ENCODE measurements around the gene CD44.

CD44 gene

DNA sequence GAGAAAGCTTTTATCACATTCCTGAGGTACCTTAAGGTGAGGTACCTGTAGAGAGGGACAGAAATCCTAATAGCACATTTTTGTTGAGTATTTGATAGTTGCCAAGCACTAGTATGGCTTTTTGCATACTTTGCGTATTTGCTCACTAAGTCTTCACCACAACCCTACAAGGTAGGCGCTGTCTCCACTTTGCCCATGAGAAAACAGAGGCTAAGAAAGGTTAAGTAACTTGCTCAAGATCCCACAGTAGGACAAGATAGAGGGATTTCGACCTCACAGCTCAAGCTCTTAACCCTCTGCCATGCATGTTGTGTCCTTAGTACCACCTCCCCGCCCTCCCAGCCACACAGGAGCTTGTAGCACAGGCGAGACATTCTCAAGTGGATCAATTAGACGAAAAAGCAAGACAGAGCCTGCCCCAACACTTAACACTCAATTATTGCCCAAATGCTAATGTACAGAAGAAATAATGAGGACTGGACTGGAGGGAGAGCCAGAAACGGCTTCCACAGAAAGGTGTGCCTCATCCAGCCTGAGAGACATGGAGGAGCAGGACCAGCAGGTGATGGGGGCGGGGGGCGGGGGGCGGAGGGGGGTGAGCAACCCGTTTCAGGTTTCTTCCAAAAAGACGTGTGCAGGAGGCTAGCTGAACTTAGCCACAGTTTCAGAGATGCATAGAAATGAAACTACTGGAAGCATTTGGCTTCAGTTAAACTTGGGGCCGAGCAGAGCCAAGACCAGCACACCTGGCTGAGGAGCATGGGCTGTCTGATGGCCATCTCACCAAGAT is 26.7 kb upstream of the CD44 start:
- no peak for DNase-seq

DNA sequence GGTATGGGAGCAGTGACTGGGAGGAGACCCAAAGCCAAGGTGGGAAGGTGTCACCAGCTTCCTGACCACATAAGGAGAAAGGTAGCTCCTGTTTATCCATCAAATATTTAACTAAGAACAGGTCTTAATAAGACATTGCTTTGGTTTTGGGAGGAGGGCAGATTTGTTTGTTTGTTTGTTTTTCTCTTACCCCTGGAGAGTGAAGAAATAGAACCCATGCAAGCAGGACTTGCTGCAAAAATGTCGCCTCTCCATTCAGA is 26.2 kb upstream of the CD44 start:
- DNase-seq = no peak

DNA sequence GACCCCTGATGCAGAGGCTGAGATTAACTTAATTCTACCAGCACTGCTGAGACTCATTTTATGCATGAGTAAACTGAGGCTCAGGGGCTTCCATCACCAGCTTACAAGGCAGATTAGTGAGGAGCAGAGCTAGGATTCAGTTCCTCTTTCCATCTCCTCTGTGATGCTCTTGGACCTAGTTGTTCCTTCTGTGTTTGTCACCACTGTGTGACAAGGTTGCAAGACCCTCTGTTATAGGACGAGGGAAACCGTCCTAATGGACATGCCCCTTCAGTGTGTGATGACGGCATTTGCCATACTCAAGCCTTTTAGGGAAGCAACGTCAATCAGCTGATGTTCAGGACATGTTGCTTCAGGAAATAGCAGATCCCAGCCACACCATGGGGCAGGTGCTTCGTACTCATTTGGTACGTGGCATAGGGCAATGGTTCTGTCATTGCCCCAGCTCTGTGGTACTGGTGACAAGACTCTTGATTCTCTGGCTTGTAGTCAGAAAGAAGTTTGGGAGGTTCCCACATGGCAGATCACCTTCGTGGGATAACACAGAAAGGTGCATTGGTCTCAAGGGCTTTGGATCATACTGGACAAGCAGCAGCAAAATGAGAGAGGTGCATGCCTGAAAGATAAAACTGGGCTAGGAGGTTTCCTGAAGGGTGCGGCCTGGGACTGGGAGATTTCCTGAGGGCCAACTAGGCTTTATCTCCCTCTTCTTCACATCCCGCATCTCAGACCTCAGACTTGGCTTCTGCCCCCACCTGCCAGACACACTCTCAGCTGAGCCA is 23.9 kb upstream of the CD44 start:
- peak; percentile 36 to 69 for DNase-seq

DNA sequence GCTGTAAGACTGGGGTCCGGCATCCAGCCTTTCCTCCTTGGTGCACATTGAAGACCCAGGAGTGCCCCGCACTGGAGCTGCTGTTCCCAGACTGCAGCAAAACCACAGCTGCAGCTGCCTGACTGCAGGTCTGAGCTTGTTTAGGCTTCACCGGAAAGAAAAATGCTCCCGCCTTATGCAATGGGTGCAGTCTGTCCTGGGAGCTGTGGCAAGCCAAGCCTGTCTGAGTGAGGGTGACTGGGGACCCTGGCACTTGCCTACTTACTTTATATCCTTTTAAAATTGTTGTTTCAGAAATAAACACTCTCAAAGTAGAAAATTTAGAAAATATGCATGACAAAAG is 23.3 kb upstream of the CD44 start:
- DNase-seq = no peak

DNA sequence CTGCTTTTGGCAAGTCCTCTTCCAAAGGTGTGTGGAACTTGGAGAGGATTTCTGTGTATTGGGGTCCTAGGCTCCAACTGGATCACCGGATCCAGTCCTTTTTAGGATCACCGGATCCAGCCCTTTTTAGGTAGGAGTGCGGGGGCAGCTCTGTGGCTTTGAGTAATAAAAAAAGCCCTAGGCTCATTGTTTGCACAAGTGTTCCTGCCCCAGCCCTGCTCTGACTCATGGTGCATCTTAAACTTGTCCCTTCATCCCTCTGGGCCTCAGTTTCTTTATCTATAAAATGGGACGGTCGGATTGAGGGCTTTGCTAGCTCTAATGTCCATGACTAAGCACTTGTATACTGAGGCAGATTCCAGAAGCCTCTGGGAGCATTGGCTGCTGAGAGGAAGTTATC is 22.7 kb upstream of the CD44 start:
- peak in 1 of 2 donors; percentile 39 for DNase-seq

DNA sequence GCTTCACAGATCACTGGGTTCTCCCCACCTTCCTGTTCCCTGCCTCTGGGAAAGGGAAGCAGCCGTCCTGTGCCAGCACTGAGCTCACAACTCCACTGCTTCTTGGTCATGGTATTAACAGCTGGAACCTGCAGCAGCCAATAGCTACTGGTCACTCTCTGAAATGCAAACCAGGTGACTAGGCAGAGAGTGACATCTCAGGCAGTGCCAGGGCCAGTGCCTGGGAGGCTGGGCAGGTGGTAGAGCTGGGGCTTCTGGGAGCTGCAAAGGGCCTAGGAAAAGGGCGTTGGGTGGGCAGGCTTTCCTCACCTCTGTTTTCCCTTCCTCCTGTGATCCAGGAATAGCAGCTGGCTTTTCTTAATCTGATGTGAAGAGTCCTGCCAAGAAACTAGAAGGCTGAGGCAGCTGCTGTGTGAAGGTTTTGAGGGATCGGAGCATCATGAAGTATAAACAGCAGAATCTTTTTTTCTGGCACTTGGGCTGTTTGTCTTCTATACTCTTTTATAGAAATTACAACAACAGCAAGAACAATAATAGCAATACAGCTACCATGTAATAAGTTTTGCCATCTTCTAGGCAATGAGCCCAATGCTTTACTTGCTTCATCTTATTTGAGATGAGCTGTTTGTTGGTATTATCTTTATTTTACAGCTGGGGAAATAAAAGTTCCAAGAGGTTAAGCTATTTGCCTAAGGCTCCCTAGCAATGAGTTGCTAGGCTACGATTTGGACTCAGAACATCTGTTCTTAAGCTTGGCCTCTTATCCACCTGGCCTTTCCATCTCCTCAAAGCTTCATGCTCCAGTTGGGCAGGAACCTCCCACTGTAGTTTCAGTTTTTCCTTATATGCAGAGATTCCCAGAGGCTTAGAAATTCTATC is 22.0 kb upstream of the CD44 start:
- DNase-seq = peak in 1 of 2 donors; percentile 28

DNA sequence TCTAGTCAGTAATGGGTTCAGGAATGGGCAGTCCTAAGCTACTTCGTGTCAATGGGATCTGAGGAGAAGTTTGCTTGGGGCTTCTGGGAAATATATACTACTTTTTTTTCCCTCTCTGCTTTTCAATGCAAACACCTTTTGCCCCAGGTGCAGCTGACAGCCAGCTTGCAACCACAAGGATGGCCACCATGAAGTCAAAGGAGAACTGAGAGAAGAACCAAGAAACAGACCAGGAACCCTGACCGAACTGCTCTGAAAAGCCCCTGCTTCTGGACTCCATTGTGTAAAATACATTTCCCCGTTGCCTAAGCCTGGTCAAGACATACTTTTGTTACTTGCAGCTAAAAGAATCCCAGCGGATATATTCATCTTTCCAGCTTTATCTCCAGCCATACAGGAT is 20.1 kb upstream of the CD44 start:
- DNase-seq = no peak

DNA sequence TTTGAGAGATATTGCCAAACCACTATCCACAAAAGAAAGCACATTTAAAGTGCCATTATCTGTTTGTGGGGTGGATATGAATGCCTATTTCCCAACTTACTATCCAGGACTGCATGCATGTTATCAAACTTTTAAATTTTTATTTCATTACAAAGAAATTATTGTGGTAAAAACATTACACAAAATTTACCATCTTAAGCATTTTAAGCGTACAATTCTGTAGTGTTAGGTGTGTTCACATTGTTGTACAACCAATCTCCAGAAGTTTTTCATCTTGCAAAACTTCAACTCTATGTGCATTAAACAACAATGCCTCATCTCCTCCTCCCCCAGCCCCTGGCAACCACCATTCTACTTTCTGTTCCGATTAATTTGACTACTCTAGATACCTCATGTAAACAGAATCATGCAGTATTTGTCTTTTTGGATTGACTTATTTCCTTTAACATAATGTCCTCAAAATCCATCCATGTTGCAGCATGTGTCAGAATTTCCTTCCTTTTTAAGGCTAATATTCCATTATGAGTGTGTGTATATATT is 17.6 kb upstream of the CD44 start:
- no peak for DNase-seq

DNA sequence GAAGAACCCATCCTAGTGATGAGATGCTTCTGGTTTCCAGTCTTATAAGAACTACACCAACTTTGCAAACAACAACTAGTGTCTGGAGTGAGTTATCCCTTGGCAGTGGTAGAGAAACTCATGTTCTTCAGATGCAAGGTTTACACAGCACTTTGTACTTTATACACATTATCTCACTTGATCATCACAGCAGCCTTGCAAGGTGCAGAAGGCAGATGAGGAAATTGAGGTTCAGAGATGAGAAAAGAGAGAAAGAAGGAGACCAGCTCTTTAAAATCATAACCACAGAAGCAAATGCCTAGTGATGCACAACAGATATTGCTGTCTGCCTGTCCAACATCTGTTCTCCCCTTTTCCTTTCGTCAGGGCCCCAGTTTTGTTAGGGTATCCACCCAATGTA is 16.7 kb upstream of the CD44 start:
- DNase-seq = no peak

DNA sequence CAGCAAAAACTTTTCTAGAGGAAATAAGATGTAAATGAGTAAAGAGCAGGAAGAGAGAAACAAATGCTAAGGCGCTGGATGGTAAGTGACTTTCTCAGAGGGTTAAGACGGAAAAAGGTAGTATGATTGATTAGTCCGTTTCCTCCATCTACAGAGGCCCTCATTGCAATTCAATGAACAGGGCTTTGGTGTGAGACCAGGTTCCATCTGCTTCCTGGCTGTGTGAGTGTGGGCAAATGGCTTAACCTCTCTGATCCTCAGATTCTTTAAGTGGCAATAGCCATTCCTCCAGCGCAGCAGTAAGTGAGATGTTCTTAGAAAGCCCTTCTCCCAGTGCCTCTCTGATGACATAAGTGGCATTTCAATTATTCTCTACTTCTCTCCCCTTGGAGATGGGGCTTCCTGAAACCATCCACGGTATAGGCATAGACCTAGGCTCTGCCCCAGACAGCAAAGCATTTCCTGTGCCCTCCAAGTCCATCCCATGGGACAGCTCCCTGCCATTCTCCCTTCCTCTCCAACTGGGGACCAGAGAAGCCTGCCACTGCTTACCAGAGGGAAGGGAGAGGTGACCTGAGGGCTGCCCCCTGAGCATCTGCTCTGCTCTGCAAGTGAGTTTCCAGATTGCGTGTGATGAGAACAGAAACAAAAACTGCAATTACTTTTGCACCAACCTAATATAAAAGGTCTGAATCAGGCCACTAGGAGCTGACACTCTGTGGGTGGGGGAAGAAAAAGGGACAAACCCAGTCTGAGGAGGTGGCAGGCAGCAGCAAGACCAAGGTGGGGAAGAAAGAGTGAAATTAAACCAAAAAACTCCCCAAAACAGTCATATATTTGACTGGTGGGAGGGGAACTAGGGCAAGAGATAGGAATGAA is 12.7 kb upstream of the CD44 start:
- peak; percentile 90 to 97 for DNase-seq

DNA sequence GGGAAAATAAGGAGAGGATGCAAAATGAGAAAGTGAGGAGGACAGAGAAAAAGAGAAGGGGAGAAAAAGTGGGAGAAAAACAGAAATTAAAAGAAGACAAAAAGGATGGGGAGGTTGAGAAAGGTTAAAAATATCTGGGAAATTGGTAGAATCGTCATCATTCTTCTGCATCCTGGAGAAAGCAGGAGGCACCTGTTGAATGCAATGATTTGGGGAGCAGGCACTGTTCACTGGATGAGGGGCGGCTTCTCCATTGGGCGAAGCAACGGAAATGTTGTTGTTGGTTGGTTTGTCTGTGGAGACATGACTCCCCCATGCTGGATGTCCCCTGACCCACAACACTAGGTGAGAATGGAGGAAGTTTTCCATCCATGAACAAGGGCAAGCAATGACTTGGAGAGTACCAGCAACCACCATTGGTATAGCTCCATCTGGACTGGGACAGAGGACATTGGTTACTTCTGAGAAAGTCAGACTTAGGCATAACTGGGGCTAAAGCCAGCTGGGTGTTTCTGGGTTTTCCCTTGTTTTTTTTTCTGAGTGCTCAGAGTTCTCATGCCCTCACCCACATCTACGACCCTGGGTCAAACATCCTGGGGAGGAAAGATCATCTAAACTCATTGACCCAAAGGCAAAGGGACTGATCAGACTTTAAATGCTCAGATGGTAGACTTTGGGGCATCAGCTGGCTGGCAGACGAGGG is 11.9 kb upstream of the CD44 start:
- DNase-seq = peak; percentile 65 to 87

DNA sequence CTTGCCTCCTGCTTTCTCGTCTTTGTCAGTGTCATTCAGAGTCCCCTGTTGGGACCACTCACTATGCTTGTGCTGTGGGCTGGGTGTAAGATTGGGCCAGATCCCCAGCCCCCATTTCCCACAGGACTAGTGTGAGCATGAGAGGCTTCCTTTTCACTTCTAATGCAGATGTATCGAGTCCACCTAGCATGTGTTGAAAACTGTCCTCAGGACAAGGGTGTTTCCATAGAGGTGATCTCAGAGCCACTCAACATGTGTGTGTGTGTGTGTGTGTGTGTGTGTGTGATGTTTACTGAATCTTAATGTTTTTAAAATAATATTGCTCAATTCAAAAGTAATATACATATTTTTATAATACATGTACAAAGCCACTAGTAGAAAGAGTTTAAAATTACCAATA is 11.4 kb upstream of the CD44 start:
- DNase-seq = no peak

DNA sequence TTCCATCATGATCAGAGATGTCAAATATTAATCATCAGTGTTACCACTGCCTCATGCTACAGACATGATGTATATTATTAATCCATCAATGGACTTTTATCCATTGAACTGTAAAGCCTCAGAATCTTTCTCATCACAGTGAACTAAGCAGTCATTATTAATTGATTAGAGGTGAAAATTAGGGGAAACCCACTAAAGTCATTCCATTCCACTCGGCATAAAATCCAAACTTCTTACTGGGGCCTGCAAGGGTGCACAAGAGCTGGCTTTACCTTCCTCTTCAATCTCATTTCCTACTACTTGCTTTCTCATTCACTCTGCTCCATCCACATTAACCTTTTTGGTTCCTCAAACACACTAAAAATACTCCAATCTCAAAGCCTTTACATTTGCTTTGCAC is 7.9 kb upstream of the CD44 start:
- no peak for DNase-seq

DNA sequence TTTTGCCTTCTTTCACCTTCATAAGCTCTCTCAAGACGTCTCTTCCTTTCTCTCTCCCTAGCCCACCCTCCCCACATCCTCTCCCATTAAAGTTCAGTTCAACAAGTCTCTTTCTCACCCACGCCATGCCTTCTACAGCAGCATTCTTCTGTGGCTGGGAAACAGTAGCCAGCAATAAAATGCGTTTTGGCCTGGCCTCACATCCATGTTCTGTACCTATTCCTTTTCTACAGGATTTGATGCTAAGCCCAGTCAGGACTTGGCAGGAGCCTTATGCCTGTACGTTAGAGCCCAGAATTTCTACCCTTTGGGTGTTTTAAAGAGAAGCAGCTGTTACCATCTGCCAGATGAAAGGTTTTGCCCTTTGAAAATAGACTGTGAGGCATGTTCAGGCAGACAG is 7.1 kb upstream of the CD44 start:
- no peak for DNase-seq

DNA sequence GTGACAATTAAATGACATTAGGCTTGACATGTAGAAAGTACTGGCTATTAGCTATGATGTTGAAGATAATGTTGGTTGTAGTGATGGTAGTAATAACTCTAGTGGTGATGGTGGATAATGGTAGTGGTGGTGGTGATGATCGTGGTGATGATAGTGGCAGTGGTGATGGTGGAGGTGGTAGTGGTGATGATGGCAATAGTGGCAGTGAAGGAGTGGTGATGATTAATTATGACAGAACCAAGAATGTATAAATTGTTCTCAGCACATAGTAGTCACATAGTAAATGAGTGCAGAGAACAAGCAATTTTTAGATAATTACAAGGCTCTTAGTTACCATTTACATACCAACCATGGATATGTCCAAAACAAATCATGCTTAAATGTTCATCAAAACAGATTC is 5.3 kb upstream of the CD44 start:
- DNase-seq = no peak

DNA sequence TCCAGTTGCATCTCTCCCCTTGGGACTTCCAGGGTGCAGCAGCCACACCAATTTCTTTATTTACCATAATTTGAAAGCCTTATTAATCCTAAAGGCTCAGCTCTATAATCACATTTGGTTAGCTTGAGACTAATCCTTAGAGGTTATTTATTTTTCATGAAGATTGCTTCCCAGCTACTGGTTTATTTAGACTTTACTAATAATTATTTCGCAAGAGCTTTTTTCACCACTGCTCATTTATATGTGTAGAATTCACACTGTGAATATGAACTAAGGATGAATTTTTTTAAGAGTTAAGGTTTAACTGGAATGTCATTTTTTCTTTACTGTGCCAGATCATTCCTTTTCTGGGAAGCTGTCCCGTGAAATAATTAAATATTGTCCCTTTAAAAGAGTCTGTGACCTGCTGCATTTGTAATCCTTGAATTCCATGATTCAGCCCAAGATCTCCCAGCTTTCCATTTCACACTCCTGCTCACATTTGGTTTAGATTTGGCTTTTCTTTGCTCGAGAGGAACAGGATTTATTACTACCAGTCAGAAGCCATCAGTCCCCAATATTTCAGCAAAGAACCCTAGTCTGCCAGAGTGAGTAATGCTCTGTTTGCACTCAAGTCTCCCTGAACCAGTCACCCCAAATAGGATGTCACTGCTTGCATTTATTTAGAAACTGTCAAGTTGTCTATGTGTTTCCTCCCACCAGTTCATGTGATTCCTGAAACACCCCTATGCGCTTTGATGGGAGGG is 4.4 kb upstream of the CD44 start:
- DNase-seq = peak; percentile 62 to 96

DNA sequence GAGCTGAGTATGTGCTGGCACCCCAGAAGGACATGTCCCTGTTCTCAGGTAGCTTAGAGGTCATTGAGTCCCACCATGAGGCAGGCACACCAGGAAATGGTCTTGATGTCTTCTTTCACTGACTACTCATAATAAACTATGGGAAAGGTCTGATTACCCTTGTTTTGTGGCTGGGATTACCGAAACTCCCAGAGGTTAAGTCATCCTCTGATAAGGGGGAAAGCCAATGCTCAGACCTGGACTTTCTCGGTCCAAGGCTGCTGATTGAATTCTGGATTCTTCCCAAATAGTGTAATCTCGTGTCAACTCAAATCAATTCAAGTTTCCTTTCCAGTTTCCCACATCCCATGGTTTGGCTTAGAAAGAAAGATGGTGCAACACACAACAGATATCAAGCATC is 3.7 kb upstream of the CD44 start:
- peak; percentile 36 to 85 for DNase-seq

DNA sequence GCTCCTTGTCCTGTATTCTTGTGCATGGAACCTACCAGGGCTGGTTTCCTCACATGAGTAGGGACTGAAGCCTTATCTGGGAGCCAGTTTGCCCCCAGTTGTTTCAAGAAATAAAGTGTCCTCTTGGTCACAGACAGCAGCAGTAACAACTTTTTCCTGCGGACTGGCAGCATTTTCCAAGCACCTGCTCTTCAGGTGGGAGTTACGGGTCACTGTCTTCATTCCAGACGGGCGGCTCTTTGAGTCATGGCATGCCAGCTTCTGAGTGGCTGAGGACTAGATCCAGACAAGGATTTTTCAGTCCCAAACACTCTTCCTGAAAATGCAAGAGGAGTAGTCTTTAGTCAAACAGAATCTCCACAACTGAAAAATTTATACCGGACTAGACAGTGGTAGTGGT is 2.7 kb upstream of the CD44 start:
- DNase-seq = no peak

DNA sequence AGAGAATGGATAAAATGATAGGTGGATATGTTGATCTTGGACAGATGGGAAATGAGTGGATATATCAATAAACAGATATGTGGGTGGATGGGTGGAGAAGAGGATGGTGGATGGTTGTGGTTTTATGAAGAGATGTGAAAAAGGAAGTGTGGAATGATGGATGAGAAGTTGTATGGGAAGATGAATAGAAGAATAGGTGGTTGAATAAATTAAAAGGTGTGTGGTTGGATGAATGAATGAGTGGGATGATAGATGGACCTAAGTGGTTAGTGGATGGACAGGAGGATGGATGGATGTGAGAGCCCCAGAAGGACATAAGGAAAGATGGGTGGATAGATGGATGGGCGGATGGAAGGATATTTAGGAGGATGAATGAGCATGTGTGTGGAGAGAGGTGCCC is 913 bp upstream of the CD44 start:
- DNase-seq = no peak

DNA sequence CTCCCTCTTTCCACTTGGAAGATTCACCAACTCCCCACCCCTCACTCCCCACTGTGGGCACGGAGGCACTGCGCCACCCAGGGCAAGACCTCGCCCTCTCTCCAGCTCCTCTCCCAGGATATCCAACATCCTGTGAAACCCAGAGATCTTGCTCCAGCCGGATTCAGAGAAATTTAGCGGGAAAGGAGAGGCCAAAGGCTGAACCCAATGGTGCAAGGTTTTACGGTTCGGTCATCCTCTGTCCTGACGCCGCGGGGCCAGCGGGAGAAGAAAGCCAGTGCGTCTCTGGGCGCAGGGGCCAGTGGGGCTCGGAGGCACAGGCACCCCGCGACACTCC is 397 bp upstream of the CD44 start:
- no peak for DNase-seq

DNA sequence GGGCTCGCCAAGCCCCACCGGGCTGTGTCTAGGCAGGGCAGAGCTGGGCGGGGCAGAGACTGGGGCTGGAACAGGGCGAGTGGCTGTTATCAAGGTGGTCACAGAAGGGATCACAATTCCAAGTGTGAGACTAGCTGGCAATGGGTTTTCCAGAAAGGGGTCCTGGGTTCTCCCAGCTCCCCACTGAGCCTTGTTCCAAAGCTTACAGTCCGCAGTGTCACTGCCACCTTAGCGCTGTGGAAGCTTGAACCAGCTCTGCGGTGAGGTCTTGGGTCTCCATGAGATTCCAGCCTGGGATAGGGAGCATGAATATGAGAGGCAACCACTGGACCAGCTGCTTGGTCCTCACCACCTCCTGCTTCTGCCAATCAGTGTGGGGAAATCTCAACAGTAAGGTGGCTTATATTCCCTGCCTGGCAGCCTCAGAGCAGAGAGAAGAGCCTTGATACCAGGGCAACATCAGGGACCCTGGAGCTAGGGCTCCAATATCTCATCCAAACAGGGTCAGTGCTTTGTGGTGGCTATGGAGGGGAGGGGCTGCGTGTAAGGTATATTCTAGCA is 831 bp downstream of the CD44 start:
- peak; percentile 52 to 63 for DNase-seq

All from inflammatory macrophage treated with lipopolysaccharide for 1 hour (primary cell).